NCI-H82 (cell line): ENCODE measurements around the gene SYT7.

ENCODE experiments used
- DNase-seq: peaks from one replicate; lab custom pipeline; 2025; lab: John Stamatoyannopoulos, UW

SYT7 gene

DNA sequence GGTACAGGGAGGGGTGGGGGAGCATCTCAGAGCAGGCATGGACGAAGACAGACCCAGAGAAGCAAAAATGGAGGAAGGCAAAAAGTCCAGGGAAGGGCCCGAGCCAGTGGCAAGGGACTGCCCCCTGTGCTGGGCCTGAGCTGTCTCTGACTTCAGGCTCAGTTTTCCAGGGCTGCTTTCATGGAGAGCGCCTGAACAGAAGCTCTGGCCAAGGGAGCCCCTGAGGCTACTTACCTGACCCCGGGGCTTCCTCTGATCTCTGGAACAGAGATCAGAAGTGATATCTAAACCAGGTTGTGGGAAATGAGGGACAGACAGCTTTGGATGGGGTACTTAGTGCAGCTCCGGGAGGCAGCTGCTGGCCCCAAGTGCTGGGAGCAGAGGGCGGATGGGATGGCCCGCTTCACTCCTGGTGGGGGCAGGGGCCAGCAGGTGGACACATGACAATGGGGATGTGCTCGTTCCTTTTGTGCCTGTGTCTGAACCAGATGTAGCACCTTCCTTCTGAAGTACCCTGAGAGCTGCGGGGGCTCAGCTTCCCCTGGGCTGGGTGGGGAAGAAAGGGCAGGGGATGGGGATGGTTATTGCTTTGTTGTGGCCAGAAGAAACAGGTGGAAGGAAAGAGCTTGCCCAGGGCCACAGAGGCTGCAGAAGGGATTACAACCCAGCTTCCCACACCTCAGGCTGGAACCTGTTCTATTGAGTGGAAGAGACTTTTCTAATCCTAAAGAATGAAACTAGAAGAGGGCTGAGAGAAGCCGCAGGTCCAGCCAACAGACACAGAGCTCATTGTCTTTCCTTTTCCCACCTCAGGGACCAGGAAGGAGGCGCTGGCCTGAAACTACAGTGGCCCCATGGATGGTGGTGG lies 66.6 kb downstream of the SYT7 start:
- DNase-seq = no peak

DNA sequence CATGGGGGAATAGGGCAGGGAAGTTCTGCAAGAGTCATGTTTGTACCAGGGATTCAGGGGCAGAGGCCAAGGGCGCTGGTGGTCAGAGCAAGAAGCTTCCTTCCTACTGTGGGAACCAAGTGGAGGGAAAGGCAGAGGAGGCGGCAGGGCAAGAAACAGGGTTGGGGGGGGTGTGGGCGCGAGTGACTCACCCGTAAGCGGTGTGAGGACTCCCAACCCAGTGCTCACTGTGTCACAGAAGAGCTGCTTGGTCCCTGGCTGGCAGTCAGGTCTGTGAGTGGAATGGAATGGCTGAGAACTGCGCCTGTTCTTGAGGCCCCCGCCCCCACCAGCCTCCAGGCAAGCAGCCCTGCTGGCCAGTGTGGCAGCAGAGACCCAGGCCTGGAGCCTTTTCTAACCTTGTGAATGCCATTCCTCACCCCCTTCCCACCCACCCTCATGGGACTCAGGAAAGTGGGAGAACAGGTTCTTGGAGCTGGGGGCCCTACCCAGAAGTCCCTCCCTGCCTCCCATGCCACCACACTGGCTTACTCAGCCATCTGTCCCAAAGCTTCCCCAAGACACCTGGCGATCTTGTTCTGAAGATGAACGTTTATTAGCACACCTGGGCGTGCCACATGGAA lies 67.6 kb downstream of the SYT7 start:
- DNase-seq = peak; percentile 43

DNA sequence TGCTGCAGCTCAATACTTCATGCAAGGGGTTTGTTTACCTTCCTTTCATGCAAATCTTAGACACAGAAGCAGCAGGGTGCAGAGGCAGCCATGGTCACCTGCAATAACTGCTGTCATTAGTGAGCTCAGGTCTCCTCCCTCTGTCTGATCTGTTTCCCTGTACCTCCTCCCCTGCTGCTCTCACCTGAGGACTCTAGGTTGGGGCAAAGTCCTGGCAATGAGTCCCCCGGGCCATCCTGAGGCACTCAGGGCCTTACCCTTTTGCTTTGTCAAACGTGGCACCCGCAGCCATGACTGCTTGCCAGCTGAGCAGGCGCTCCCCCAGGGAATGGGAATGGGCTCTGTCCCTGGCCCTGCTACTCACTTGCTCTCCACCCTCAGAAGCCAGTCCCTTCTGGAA lies 68.4 kb downstream of the SYT7 start:
- DNase-seq = no peak

DNA sequence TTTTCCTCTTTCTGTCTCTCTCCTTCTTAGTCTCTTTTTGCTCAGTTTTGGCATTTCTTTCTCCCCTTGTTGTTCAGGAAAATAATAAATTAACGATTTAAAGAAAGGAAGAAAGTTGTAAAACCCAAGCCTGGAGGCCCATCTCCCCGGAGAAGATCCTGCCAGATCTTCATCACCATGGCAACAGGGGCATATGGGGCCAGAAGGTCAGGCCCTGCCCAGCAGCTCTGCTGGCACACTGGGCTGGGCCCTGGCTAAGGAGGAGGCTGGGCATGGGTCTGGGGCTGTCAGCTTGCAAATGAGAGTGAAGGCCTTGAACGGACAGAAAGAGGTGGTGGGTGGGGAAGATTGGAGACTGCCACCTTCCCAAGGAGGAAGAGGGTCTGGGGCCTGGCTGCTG lies 69.5 kb downstream of the SYT7 start:
- DNase-seq = no peak

DNA sequence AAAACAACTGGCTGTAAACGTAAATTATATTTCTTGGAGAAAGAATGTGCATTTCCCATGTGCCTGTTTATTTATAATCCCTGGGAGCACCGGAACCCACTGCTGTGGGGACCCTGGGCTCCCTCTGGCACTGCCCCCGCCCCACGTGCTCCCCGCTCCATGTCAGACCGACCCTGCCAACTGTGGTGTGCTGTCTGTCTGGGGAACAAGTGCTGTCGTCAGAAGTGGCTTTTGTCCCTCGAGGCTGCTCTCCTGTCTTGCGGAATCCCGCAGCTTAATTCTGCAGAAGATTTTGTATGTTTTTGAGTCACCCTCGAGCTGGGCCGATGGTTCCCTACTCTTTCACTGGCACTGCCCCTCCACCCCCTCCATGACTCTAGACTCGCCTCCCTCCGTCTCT lies 69.9 kb downstream of the SYT7 start:
- no peak for DNase-seq

DNA sequence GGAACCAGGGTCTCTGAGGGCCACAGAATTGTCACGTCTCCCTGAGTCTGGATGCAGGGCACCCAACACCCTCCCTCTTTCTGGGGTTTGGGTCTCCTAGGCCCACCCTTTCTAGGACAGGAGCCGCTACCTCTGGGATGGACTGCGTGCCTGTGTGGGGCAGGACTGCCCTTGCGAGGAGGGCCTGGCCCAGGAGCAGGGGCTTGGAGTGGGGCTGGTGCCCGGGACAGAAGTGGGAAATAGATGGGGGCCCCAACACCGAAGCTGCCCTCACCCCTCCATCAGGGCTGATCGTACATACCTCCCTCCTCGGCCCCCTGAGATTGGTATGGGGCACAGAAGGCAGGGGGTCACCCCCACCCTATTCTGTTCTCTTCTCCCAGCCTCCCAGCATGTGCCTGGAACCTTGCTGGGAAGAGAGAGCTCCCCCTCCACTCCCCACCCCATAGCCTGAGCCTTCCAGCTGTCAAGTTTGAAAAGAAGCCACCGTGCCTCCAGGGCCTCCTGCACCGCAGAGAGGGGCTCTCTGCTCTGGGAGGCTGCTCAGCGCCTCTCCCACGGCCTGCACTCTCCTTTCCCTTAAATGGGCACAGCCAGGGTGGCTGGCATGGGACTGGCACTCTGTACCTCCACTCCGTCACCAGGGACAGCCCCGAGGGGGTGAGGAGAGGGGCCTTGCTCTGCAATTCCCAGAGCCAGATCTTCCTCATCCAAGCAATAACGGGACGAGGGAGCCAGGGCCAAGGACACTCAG lies 70.5 kb downstream of the SYT7 start:
- peak; percentile 25 for DNase-seq

DNA sequence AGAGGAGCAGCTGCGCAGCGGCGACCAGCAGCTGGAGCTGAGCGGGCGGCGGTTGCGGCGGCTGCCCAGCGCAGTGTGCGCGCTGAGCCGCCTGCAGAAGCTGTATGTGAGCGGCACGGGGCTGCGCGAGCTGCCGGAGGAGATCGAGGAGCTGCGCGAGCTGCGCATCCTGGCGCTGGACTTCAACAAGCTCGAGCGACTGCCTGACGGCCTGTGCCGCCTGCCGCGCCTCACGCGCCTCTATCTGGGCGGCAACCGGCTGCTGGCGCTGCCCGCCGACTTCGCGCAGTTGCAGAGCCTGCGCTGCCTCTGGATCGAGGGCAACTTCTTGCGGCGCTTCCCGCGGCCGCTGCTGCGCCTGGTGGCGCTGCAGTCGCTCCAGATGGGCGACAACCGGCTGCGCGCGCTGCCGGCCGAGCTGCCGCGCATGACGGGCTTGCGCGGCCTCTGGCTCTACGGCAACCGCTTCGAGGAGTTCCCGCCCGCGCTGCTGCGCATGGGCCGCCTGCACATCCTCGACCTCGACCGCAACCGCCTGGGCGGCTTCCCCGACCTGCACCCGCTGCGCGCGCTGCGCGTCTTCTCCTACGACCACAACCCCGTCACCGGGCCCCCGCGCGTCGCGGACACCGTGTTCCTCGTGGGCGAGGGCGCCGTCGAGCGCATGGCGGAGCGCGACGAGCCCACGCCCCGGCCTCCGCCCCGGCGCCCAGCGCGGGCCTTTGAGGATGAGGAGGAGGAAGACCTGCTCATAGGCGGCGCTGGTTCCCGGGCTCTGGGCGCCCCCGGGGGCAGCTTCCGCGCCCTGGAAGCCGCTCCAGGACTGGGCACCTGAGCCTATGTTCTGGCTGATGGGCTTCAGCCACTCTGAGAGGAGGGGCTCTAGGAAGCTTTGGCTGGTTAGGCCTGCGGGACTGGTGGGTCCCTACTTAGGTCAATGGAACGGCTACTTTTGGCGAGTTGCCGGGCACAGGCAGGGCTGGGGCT lies 71.5 kb downstream of the SYT7 start:
- DNase-seq = peak; percentile 90

DNA sequence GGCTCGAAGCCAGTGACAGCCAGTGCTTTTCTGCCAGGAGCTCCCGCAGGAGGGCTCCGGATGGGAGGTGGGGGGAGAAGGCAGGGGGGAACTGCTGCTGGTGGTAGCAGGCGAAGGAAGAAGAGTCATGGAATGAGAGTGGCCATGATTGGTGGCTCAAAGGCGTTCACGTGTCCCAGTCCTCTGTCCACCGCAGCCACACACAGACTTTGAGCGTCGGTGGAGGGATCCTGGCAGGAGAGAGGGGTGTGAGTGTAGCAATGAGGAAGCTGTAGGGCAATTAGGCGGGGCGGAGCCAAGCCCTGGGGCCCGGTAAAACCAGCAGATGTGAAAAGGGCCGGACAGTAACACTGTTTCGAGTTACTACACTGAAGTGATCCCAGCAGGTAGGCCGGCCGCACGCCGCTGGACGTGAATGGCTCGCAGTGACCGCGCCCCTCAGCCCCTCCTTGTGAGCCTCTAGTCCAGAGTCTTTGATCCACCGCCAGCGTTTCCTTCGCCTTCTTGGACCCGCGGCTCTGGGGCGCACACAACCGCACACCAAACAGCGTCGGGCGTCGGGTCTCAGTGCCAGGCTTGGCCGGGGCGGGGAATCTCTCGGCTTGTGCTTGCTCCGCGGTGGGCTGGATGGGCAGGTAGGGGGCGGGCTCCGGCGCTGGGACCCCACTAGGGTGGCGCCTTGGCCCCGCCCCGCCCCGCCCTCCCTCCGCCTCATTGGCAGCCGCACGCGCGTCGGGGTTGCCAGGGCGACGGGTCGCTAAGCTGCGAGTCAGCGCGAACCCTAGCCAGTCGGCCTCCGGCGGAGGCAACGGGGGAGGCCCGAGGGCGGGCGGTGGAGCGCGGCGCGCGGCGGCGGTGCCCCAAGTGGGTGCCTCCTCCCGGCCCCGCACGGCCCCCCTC lies 72.7 kb downstream of the SYT7 start, which contains the start of gene LRRC10B:
Gene LRRC10B (plus strand): TSS at position 788 of the 900 bp plus-strand sequence. CDS start 250 bp downstream, outside the sequence.
- peak; percentile 88 for DNase-seq

DNA sequence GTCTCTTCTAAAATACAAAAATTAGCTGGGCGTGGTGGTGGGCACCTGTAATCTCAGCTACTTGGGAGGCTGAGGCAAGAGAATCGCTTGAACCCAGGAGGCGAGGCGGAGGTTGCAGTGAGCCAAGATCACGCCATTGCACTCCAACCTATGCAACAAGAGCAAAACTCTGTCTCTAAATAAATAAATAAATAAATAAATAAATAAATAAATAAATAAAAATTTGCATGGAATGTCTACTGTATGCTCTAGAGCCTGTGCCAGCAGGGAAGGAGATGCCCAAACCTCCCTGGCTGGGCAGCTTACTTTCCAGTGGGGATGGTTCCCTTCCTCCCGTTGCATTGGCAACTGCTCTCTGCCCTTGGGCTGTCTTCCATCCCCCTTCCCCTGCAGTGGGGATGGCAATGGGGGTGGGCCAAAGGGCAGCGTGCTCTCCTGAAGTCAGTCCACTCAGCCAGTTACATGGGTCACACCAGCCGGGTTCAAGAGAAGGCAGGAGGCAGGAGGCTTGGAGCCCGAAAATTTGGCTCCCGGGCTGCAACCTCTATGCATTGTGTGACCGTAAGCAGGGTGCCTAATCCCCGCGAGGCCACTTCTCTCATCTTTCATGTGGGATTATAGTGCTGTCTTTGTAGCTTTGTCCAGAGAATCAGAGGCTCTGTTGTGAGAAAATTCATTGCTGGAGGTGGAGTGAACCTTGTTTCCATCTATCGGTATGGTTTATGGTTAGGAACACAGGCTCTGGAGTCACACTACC lies 73.7 kb downstream of the SYT7 start:
- DNase-seq = peak; percentile 63

DNA sequence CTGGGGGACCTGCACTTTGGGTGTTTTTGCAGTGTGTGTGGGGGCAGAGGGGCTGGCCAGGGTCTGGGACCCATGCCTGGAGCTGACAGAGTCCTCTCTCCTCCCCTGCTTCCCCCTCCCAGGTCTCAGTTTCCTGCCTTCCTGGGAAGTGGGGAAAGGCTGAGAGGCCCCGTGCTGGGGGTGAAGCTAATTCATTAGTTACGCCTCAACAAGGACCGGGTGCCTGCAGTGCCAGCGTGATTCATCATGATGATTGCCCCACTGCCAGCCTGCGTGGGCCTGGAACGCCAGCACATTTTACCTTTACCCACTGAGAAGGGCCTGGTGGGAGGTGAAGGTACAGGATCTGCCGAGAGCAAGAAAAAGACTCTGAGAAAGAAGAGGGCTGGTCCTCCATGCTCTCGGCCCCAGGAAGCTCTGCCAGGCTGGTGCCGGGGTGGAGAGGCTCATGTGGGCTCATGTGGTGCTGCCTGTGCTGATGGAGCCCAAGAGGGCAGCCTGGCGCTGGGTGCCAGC lies 75.2 kb downstream of the SYT7 start:
- DNase-seq = no peak

DNA sequence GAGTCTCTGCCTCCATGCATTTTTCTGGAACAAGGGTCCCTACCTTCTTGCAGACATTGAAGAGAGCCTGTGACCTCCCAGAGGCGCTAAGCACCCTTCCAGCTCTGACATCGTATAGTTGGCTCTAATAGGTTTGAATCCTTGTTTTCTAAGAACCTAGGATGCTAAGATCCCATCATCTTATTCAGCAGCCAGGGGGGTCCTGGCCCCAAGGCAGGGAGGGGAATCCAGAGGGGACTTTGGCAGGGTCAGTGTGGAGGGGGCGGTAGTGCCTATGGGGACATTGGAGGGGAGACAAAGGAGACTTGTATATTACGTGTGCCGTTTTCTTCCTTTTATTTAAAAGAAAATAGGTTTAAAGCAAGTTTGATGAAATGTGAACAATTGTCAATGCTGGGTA lies 75.8 kb downstream of the SYT7 start:
- DNase-seq = no peak

DNA sequence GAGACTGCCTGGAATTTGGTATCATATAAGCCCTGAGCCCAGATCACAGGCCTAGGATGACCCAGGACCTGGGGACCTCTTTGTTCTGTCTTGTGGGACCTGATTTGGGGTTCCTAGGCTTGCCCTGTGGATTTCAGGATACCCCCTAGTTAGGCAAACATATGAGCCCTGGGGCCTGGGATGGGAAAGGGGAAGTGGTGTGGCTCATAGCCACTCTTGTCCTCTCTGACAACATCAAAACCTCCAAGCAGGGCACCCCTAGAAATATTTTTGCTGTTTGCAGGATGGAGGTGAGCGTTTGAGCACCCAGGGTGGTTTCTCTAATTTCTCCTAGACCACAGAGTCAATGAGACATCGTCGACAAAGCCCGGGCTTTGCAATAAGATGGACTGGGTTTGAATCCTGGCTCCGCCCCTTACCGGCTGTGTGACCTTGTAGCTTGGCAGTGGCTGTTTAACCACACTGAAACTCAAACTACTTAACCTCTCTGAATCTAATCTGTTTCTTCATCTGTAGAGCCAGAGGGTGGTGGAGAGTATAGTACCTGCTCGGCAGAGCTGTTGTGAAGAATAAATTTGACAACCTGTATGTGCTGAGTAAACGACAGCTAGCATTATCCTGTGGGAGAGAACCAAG lies 77.6 kb downstream of the SYT7 start:
- no peak for DNase-seq

DNA sequence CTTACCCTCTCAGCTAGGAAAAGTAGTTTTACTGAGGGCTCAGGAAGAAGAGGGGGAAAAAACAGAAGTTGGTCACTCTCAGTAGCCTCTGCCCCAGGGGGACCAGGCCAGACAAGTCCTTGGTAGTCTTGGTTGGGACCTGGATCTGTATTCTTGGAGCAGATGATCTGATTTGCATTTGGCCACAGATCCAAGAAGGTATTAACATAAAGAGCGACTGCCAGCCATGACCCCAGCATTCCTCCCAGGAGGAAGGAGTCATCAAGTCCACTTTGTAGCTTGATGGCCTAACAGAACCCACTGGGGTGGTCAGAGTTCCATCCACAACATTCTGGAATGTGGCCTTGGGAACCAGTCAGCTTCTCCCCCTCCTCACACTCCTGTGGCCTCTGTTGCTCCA lies 78.4 kb downstream of the SYT7 start:
- no peak for DNase-seq

DNA sequence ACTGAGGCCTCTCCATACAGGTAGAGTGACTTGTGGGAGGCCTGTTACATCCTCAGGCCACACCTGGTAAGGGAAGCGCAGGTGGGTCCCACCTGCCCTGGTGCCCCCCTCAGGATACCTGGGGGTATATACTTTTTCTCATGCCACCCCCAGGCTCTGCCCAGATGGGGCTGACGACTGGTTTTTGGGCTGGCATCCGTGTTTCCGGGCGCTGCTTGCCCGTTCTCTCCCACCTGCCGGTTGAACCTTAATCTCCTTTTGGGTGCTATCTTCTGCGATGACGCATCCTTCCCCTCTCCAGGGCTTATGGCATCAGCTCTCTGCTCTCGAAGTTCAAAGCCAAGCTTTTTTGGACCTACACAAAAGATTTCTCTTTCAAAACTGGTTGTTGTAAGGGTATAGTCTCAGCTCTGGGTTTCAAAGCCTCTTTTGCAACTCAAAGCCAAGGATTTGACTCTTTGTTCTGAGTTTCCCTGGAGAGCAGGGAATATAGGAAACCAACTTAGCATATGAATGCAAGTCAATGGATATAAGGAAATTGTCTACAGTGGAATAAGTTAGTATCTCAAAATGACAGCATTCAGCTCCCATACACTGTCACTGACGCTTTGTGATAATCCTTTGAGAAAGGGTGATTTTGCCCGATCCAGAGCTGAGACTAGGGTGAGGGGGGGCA lies 80.9 kb downstream of the SYT7 start:
- no peak for DNase-seq

DNA sequence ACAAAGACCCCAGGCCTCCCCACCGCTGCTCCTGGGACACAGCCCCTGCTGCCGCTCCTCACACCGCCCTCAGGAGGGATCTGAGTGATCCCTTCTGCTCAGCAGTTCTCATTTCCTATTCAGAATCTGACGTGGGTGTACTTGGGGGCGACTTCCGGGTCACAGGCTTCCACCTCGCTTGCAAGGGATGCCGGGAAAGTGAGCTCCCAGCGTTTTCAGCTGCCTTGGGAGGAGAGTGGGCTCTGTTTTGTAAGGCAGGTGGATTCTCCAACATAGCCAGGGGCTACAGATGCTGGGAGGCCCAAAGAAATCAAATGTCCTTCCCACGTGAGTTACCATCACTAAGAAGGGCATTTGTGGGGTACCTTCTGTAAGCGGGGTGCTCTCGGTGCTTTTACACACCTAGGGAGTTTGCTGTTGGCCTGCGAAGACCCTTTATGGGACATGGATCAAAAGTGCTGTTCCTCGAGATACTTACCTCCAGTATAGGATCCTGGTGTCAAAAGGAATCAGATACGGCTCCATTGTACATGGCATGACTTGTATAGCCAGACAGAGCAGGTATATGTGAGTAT lies 82.0 kb downstream of the SYT7 start:
- no peak for DNase-seq

DNA sequence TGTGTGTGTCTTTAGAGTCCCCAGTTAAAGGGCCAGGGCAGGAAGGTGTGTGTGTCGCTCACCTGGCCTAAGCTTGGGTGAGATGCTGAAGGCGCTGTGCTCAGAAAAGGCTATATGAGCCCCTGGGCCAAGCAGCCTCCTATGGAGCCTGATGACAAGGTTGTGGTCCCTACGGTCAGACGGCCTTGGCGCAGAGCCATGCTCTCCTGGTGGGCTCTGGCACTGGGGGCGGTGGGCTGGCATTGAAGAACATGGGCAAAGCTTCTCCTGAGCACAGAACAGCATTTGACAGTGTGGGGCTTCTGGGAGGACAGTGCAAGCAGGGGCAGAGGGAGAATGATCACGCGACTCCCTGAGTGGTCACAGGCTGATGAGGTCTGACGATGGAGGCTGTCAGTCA lies 83.0 kb downstream of the SYT7 start:
- no peak for DNase-seq

DNA sequence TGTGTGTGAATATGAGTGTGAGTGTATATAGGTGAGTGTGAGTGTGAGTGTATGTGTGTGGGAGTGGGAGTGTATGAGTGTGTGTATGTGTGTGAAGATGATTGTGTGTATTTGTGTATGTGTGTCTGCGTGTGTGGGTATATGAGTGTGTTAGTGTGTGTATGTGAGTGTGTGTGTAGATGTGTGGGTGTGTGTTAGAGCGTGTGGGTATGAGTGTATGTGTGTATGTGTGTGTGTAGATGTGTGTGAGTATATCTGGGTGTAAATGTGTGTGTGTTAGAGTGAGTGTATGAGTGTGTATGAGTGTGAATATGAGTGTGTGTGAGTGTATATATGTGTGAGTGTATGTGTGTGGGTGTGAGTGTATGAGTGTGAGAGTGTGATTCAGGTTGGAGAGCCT lies 83.4 kb downstream of the SYT7 start:
- no peak for DNase-seq
